22Rv1 (cell line): ENCODE results near the gene PTPN11.

Experiments used
- H3K27ac ChIP-seq: fragments of 450-650 bp; 2 replicates; pipeline ENCODE4 v1.5.1; 2017
- ZFX ChIP-seq: fragments of 450-650 bp; IDR thresholded peaks from 2 replicates; pipeline ENCODE4 v1.6.1; 2017; ENCODE audit warnings: antibody characterized with exemption, borderline replicate concordance
- TF ChIP-seq, protein P1 (sequence below): fragments of 450-650 bp; IDR thresholded peaks from 2 replicates; pipeline ENCODE4 v1.5.1; 2017; ENCODE audit warnings: mild to moderate bottlenecking

The PTPN11 gene

DNA sequence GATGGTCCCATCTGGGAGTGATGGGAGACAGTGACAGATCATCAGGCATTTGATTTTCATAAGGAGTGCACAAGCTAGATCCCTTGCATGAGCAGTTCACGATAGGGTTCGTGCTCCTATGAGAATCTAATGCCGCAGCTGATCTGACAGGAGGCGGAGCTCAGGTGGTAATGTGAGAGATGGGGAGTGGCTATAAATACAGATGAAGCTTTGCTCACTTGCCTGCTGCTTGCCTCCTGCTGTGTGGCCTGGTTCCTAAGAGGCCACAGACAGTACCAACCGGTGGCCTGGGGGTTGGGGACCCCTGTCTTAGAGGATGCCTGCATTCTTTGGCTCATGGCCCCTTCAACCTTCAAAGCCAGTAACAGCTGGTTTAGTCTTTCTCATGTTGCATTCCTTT, 130.3 kb downstream of the PTPN11 start:
- TF ChIP-seq ZFX = no peak
- TF ChIP-seq, protein P1, sequence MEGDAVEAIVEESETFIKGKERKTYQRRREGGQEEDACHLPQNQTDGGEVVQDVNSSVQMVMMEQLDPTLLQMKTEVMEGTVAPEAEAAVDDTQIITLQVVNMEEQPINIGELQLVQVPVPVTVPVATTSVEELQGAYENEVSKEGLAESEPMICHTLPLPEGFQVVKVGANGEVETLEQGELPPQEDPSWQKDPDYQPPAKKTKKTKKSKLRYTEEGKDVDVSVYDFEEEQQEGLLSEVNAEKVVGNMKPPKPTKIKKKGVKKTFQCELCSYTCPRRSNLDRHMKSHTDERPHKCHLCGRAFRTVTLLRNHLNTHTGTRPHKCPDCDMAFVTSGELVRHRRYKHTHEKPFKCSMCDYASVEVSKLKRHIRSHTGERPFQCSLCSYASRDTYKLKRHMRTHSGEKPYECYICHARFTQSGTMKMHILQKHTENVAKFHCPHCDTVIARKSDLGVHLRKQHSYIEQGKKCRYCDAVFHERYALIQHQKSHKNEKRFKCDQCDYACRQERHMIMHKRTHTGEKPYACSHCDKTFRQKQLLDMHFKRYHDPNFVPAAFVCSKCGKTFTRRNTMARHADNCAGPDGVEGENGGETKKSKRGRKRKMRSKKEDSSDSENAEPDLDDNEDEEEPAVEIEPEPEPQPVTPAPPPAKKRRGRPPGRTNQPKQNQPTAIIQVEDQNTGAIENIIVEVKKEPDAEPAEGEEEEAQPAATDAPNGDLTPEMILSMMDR = no peak

DNA sequence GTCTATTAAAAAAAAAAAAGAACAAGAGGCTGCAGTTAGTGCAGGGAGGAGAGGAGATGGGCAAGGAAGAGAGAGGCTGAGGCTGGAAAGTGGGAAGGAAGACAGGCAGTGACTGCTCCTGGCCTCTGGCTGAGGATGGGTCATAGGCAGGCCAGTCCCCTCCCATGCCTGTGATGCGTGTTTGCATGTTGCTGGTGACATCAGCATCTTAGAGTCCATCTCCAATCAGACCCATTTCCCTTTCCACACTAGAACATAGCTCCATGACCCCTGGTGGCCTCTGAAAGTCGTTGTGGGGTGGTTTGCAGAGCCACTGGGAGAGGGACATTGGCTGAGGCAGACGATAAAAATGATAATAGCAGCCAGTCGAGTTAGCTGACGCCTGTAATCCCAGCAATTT, 132.9 kb downstream of the PTPN11 start:
- H3K27ac ChIP-seq = no peak overlapping the region
- TF ChIP-seq, protein P1 = no peak
- TF ChIP-seq ZFX = no peak

More for the DNA sequence above, 130.3 kb downstream of the PTPN11 start:
- no peak overlapping the region for H3K27ac ChIP-seq

DNA sequence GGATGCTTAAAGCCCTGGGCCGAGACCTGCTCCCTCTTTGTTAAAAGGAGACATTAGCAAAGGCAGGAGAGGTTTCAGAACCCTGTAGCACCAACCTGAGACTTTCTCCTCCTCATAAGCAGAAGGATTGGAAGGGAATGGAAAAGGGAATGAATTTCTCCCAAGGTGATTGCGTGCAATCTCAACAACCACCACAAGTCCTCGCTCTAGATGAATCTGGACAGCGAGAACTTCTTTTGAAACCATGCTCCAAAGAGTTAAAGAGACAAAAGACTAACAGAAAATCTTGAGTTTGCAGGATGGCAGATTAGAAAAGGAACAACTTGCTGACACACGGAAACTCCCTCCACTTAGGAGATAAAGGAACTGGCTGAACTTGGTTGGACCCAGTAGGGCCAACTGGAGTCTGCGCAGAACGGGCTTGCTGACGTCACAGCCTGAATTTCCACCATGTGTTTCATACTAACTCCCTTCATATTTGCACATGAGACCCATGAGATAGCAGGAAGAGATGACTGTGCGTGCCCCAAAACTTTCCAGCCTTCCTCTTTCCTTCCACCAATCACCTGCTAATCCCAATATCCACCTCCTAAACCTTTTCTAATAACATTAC, 137.0 kb downstream of the PTPN11 start:
- TF ChIP-seq, protein P1 = peak; percentile 63
- no peak for TF ChIP-seq ZFX
- no peak overlapping the region for H3K27ac ChIP-seq

DNA sequence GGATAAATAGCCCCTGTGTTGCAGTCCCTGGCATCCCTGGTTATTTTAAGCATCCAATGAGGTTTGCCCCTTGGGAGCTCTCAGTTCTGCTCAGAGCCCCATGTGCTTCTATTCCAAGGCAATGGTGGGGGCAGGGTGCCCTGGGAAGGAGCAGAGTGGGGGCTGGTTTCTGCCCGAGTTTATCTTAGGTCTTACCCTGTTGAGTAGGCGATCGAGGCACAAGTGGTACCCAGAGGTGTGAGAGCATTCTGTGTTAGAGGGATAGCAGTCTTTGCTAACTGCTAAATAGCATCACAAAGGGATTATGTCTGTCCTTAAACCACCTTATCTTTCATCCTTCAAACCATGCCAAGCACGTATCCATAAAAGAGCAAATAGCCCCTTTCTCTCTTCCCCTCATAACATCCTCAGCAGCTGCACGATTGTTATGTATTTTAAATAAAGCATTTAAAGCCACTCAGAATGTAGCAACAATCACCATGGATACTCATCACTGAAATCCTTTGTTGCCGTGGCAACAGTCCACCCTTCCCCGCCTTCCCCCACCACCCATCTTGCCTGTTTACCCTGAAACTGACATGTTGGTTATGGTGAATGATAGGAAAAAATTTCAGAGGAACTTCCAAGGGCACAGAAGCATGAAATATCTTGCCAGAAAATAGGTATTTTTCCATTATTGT, 139.3 kb downstream of the PTPN11 start:
- TF ChIP-seq, protein P1 = no peak
- no peak for TF ChIP-seq ZFX
- H3K27ac ChIP-seq = no peak overlapping the region
